GM19328 (cell line): Measurements from ENCODE around the gene GBA3.

ENCODE experiments used
- ATAC-seq: cut with Tn5 transposase; IDR thresholded peaks from one replicate; pipeline ENCODE4 v1.9.1; 2021; ENCODE audit warnings: mild to moderate bottlenecking, moderate library complexity; ENCODE audit not compliant: unreplicated experiment

The GBA3 gene

GRCh38 chr4:22695029-22695428 is 2.3 kb downstream of the GBA3 start:
- ATAC-seq = no peak

DNA sequence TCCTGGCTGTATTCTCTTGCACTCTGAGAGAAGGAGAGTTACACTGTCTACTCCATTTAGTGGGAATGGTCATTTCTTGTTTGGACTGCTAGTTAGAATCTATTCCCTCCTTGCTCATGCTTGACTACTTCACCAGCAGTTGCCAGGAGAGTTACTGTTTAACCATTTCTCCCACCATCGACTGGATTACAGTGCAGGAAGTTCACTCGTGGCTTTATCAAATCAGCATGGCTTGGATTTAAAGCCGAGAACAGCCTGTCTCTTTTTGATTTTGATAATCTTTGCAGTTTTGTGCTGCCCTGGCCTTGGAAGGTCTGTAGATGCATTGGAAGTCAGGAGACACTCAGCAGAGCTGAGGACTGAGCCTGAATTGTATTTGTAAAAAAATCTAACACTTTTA is 3.2 kb downstream of the GBA3 start:
- ATAC-seq = no peak

DNA sequence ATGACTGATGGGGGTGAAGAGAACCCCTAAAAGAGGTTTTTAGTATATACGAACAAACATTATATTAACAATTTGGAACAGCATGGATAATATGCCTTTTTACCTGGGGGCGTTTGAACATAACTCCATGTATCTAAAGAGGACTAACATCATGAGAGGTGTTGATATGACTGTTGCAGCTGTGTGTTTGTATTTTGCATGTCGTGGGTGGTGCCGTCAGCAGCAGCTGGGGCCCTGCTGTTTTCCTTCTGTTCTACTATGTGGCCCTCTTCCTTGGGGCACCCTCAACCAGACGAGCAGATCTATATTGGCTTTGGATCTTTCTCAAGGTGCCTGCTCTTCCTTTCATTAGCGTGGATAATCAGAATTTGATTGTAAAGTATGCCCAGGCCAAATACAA is 11.2 kb downstream of the GBA3 start:
- no peak for ATAC-seq

DNA sequence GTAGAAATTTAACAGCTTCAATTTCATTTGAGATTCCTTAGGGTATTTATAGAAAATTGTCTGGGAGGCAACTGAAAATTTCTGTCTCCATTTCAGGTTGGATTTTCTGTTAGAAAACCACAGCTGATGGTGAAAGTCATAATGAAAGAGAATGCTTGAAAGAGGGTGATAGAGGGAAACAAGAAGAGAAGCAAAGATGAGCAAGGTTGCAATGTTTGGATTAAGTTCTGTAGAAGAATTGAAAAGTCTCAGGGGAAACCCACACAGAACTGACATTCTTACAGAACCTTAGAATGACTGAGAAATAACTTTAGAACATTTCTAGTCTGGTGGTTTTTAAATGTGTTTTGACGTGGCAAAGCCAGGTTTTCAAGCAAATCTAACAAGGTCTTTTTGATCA is 14.7 kb downstream of the GBA3 start:
- no peak for ATAC-seq

GRCh38 chr4:22708961-22709360 is 16.2 kb downstream of the GBA3 start:
- no peak for ATAC-seq

DNA sequence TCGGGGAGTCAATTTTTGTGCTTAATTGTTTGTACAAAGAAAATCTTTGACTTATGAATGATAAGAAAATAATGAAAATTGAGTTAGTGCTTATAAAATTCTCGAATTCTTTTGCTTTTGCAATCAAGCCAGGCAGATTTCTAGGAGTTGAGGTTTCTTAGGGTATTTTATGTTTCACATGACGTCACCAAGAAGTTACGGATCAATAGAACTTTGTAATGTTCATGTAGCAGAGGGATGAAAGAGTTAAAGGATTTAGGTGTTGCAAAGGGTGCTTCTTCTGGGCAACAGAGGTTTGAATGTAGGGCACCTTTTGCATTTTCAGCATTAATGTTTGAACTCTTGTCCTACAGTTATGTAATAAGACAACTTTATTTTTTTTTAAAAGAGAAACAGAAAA is 19.4 kb downstream of the GBA3 start:
- ATAC-seq = no peak

GRCh38 chr4:22712529-22712928 is 19.8 kb downstream of the GBA3 start:
- no peak for ATAC-seq

- ATAC-seq = no peak
These were observed 21.1 kb downstream of the GBA3 start for GRCh38 chr4:22713841-22714240.

GRCh38 chr4:22719218-22719617 is 26.5 kb downstream of the GBA3 start:
- no peak for ATAC-seq

DNA sequence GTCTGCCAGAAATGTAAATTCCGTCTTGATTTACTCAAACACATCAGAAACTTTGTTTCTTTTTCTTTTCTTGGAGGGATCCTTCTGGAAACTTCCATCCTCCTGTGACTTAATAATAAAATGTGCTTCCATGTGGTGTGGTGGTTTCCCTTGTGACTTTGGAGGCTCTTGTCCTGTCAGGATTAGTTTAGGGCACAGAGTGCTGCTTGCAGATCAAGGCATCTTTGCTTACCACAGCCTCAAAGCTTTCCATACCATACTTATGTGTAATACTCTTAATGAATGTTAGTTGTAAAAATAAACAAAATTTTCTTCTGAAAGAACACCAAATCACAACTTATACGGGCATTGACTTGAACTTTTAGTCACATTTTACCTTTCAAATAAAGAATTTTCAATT is 27.4 kb downstream of the GBA3 start:
- ATAC-seq = no peak

DNA sequence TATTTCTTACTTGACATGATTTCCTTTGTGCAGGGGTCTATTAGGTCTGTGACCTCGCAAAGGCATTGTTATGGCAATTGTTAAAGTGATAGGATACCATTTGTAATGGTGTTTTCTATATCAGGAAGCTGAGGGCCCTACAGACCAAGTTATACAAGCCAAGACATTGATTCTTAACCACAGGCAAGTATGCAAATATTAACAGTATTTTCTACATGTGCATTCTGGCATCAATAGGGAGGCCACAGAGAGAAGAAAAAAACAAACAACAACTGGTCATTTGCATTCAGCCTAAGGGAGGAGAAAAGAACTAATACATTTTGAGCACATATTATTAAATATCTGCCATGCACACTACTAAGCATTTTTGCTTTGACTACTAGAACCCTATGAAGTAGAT is 28.5 kb downstream of the GBA3 start:
- no peak for ATAC-seq

DNA sequence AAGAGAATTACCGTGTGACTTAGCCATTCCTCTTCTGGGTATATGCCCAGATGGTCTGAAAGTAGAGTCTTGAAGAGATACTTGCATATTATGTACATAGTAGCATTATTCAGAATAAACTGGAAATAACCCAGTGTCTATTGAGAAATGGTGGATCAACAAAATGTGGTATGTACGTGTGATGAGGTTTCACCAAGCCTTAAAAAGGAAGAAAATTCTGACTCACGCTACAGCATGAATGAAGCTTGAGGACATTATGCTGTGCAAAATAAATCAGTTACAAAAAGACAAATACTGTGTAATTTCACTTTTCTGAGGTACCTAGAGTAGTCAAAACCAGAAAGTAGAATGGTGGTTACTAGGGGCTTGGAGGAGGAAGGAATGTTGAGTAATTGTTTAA is 37.3 kb downstream of the GBA3 start:
- ATAC-seq = no peak

DNA sequence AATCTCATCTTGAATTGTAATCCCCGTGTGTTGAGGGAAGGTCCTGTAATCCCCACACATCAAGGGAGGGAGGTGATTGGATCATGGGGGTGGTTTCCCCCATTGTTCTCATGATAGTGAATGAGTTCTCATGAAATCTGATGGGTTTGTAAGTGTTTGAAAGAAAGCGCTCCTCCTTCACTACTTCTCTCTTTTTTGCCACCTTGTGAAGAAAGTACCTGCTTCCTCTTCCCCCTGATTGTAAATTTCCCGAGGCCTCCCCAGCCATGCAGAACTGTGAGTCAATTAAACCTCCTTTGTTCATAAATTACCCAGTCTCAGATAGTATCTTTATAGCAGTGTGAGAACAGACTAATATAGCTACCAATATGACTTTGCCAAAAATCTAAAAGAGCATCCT is 41.1 kb downstream of the GBA3 start:
- no peak for ATAC-seq

- no peak for ATAC-seq
These were observed 44.2 kb downstream of the GBA3 start for GRCh38 chr4:22736912-22737311.

DNA sequence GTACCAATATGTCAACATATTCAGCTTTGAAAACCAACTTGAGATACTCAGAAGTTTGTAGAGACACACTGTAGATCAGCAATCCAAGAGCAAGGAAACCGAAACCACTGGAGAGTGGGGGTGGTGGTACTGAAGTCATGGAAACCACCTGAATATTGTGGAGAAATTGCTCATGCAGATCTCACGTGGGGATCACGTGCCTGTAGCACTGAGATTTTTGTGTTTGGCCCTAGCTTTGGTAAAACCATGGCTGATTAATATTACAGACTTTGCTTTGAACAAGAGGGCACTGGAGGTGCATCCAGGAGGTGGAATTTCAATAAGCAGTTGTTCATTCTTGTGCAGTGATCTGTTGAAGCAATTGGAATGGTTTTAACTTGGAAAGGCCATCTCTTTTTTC is 47.2 kb downstream of the GBA3 start:
- no peak for ATAC-seq

DNA sequence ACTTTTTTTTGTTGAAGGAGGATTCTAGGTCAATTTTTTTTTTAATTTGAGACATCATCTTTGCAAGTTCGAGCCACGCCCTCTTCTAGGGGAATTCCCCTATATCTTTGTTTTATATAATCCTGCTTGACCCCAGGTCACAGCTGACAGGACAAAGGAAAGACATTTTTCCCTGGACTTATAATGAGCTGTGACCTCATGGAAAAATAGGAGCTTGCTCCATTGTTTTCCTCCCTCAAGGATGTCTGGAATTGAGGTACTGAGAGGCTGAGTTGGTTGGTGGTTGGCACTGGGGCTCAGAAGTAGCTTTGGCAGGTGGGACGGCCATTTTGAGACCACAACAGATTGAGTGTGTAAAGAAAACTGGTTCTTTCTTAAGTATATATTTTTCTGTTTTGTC is 49.0 kb downstream of the GBA3 start:
- no peak for ATAC-seq

DNA sequence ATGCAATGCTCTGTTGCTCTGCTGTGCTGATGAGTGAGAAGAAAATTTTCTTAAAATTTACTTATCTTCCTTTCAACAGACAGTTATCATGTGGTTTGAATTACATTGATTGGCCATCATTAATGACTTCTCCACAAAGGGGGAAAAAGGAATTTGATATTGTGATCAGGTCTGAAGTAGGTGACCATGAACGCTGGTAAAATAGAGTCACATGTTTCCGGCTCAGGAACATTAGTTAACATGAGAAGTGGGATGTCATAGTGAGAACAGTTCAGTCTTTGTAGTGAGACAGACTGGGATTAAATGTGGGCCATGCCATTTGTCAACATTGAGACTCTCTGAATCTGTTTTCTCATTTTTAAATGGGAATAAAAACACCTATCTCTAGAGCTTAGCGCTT is 50.6 kb downstream of the GBA3 start:
- ATAC-seq = no peak

DNA sequence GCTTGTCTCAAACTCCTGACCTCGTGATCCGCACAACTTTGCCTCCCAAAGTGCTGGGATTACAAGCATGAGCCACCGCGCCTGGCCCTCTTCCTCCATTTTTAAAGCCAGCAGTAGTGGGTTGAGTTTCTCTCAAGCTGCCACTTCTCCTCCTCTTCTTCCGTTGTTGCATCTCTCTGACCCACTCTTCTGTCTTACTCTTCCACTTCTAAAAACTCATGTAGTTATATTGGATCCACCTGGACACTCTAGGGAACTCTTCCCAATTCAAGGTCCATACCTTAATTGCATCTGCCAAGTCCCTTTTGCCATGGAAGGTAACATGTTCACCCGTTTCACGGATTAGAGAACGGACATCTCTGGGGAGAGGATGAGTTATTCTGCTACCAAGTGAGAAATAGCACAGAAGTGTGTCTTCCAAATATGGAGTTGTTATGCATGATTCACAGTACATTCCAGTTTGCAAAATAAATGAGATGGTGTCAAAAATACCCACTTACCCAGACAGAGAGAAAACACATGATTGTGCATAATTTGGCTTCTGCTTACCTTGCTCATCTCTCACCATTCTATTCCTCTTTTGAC is 51.8 kb downstream of the GBA3 start:
- no peak for ATAC-seq

GRCh38 chr4:22745234-22745633 is 52.5 kb downstream of the GBA3 start:
- no peak for ATAC-seq

DNA sequence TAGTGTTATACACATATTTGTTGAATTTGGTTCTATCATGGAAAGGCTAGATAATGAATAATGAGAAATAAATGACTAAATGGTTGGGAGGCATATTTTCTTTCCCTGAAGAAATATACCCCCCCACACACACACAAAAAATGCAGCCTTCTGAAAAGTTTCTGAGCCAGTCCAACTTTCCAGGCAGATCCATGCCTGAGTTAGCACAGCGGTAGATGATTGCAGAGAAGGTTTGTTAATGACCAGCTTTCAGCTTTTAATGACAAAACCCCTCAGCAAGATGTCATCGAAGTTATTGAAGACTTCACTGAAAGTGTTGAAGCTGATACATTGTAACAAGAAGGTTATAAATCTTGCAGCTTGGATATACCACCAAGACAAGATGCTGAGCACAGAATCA is 61.4 kb downstream of the GBA3 start:
- no peak for ATAC-seq

DNA sequence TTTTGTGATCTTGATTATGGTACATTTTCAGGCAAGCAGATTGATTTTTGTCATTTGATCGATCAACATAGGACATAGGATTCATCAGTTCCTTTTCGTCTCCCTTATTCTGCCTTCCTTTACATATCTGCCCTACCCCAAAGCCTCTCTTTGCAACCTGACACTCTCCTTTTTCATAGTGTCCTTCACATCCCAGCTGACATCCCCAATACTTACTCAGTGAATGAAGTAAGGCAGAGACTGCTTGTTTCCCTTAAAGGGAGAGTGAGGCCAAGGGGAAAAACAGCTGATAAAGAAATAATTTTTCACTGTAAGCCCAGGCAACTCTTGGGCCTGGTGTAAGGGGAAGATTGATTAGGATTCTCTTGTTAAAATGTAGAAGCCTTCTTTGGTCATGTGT is 69.8 kb downstream of the GBA3 start:
- no peak for ATAC-seq

GRCh38 chr4:22764183-22764582 is 71.4 kb downstream of the GBA3 start:
- no peak for ATAC-seq

GRCh38 chr4:22766068-22766467 is 73.3 kb downstream of the GBA3 start:
- ATAC-seq = no peak
